GM18505 (cell line): ENCODE results near the gene ZNF831.

ENCODE experiments used
- ATAC-seq: cut with Tn5 transposase; IDR thresholded peaks from one replicate; pipeline ENCODE4 v1.9.1; 2021; ENCODE audit not compliant: unreplicated experiment
- POLR2A ChIP-seq: IDR thresholded peaks from 4 replicates; pipeline ENCODE4 v1.6.1; 2011; ENCODE audit warnings: borderline replicate concordance; ENCODE audit not compliant: insufficient read depth, insufficient read length; ENCODE audit errors: extremely low read depth

ZNF831 gene

GRCh38 chr20:59295531-59295930, 131.9 kb downstream of the ZNF831 start:
- ATAC-seq = no peak
- no peak for TF ChIP-seq POLR2A

GRCh38 chr20:59297686-59298085, 134.1 kb downstream of the ZNF831 start:
- no peak for TF ChIP-seq POLR2A
- ATAC-seq = no peak

- ATAC-seq = no peak
- no peak for TF ChIP-seq POLR2A
Observed at GRCh38 chr20:59299945-59300332, 136.3 kb downstream of the ZNF831 start.

GRCh38 chr20:59300333-59301081, 136.9 kb downstream of the ZNF831 start, which contains the start of gene EDN3:
Gene EDN3, plus strand, starts transcription at chr20:59300611. Its CDS starts 202 bp downstream, at chr20:59300813.
- TF ChIP-seq POLR2A = no peak
- no peak for ATAC-seq

GRCh38 chr20:59301343-59302007, 137.9 kb downstream of the ZNF831 start:
- ATAC-seq = no peak
- no peak for TF ChIP-seq POLR2A

GRCh38 chr20:59305908-59306655, 142.5 kb downstream of the ZNF831 start:
- no peak for TF ChIP-seq POLR2A
- no peak for ATAC-seq

GRCh38 chr20:59307270-59307669, 143.6 kb downstream of the ZNF831 start:
- ATAC-seq = no peak
- TF ChIP-seq POLR2A = no peak
